ENCODE data around the gene RAB17.
"Not testable (repeated sequence)": the region's sequence is repeated elsewhere in the genome, so short reads cannot be mapped to it uniquely, and the experiment has no call there.

RAB17 gene

DNA sequence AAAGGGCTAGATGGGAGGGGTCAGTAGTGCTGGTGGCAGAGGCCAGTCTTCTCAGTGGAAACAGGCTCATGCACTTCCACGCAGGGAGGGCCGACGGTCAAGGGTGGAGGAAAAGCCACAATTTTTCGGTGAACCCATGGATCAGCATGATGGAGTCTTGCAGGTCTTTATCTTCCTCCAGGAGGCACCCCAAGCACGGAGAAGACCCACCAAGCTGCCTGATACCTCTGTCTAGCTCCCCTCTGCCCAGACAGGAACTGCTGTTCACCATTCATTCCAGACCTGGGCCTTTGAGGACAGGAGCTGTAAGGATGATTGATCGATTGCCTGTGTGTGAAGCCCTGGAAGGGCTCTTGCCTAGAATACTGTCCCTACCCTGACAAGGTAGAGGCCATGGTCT, 34.0 kb upstream of the RAB17 start:
- DNase-seq (ENCODE audit: low read depth in 2 of 2): no peak

GRCh38 chr2:237623428-237624403, 33.2 kb upstream of the RAB17 start:
- no peak for DNase-seq (ENCODE audit: low read depth in 2 of 2)

GRCh38 chr2:237618449-237618848, 27.9 kb upstream of the RAB17 start:
- no peak for DNase-seq (ENCODE audit: low read depth in 2 of 2)

DNA sequence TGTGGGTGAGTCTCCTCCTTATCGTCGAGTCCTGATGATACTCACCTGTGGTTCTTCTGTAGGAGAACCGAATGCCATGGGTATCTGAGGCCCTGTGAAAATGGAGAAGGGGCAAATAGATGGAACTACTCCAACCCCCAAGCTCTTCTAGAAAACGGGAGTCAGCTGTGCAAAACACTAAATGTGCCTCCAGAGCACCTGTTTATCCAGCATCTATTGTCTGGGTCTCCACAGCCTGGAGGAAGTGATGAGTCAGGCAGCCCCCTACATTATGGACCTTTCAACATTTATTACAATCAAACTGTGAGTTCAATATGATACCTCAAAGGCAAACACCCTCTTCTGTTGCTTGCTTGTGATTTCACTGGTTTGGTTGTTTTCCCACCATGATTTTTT, 27.1 kb upstream of the RAB17 start:
- DNase-seq (ENCODE audit: low read depth in 2 of 2): no peak

- DNase-seq (ENCODE audit: low read depth in 2 of 2): no peak
Observed at GRCh38 chr2:237616734-237617586, 26.4 kb upstream of the RAB17 start.

GRCh38 chr2:237616373-237616733, 25.8 kb upstream of the RAB17 start:
- DNase-seq (ENCODE audit: low read depth in 2 of 2): no peak

GRCh38 chr2:237615631-237616249, 25.2 kb upstream of the RAB17 start:
- no peak for DNase-seq (ENCODE audit: low read depth in 2 of 2)

DNA sequence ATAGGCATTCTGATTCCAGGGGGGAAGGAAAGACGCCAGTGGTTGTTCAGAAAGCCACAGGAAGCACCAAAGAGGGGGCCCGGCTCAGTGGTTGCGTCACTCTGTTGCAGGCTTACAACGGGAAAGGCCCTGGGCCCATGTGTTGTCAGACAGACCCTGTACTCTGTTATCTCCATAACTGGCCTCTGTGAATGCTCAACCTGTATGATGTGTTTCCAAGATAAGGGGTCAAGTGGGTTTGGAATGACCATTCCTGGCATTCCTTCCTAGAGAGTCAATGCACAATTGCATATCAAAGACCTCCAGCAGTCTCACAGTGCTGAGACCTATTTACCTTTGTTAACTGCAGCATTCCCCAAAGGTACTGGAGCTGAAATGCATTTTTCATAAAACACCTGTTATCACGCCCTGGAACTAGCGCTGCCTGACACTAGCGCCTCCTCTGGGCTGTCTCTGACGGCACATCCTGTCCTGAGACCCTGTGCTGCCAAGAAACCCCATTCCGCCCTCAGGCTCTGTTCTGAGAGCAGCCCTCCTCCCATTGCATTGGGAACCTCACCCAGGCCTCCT, 23.7 kb upstream of the RAB17 start:
- no peak for DNase-seq (ENCODE audit: low read depth in 2 of 2)

DNA sequence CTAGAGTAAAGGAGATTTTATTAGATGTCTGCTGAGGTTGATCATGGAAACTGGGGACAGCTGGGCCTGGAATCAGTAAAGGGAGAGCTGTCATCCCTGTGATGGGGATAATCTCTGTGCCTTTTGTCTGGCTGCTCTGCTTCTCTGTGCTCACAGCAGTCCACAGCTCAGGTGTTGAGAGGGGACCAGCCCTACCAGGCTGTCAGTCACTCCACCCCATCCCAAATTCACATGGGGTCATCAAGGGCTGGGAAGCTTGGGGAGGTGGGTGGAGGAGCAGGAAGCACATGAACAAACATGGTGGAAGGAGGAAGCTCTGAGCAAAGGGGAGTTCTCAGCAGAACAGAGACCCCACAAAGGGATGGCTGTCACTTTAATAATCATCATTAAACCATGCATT, 23.1 kb upstream of the RAB17 start:
- DNase-seq (ENCODE audit: low read depth in 2 of 2): no peak

DNA sequence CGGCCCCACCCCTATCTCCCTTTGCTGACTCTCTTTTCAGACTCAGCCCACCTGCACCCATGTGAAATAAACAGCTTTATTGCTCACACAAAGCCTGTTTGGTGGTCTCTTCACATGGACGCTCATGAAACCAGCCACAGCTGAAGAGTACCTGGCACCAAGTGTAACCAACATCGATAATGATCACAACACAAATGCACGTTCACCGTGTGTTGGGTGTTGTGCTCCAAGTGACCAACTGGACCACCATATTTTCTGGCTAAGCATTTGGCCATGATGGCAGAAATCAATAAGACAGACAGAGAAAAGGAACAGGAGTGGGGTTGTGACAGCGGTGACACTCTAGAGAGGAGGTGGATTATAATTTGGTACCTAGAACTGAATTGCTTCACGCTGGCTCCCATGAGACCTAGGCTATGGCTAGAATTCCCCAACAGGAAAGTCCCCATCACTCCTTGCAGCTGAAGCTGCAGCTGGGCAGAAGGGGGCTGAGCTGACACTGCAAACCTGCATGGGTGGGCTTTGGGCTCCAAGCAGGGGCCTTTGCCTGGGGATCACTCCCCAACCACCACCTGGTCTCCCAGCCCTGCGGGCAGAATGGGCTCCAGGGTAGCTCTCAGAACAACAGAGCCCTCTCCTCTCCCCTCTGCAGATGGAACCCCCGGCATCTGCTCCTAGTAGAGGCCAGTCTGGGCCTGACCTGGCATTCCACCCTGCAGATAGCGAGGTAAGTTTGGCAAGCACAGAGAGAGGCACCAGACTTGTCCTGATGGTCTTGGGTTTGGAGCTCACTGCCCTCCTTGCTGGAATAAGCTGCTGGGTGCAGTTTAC, 22.2 kb upstream of the RAB17 start:
- no peak for DNase-seq (ENCODE audit: low read depth in 2 of 2)

GRCh38 chr2:237606522-237606921, 16.0 kb upstream of the RAB17 start:
- DNase-seq (ENCODE audit: low read depth in 2 of 2): not testable (repeated sequence)

DNA sequence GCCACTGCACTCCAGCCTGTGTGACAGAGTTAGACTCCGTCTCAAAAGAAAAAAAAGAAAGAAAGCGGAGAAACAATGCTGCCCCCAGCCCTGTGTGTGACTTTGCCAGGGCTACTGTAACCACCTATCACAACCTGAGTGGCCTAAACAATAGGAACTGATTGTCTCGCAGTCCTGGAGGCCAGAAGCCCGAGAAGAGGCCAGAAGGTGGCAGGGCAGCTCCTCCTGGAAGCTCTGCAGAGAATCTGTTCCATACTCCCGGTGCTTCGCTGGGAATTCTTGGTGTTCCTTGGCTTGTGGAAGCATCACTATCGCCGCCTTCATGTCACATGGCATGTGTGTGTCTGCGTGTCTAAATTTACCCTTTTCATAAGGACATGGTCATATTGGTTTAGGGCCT, 14.4 kb upstream of the RAB17 start:
- DNase-seq (ENCODE audit: low read depth in 2 of 2): no peak

GRCh38 chr2:237604391-237604790, 13.9 kb upstream of the RAB17 start:
- no peak for DNase-seq (ENCODE audit: low read depth in 2 of 2)

DNA sequence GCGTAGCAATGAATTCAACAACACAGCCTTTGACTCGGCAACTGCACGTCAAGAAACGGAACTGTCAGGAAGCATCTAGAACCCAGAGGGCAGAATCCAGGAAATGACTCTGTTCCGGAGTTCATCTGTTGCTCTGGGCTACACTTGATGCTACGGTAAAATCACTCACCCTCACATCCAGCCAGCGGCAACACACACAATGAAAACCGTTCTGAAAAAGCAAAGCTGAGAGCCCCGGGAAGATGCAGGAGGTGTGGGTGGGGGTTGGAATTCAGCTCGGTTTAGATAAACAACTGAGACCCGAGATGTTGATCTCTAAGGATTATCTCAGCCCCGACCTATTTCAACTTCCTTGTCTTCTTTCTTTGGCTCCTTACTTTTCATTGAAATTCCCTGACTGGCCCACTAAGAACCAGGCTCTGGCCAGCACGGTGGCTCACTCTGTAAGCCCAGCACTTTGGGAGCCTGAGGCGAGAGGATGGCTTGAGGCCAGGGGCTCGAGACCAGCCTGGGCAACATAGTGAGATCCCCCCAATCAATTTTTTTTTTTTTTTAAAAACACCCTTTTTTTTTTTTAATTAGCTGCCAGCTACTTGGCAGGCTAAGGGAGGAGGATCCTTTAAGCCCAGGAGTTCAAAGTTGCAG, 13.3 kb upstream of the RAB17 start:
- peak; percentile 9 to 24 for DNase-seq (ENCODE audit: low read depth in 2 of 2)

GRCh38 chr2:237603049-237603717, 12.6 kb upstream of the RAB17 start:
- no peak for DNase-seq (ENCODE audit: low read depth in 2 of 2)

DNA sequence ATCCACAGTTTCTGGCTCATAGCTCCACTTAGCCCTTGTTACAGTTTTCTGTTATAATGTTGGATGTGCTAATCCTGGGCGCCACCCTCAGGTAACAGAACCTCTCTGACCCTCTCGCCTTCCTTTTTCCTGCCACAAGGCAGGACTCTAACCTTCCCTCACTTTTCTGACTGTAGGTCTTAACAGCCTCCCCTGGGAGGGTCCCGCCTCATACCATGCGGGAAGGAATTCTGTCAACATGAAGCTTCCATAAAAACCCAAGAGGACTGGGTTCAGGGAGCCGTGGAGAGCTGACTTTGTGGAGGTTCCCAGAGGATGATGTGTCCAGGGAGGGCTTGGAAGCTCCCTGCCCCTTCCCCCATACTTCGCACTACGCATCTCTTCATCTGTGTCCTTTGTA, 11.9 kb upstream of the RAB17 start:
- no peak for DNase-seq (ENCODE audit: low read depth in 2 of 2)

DNA sequence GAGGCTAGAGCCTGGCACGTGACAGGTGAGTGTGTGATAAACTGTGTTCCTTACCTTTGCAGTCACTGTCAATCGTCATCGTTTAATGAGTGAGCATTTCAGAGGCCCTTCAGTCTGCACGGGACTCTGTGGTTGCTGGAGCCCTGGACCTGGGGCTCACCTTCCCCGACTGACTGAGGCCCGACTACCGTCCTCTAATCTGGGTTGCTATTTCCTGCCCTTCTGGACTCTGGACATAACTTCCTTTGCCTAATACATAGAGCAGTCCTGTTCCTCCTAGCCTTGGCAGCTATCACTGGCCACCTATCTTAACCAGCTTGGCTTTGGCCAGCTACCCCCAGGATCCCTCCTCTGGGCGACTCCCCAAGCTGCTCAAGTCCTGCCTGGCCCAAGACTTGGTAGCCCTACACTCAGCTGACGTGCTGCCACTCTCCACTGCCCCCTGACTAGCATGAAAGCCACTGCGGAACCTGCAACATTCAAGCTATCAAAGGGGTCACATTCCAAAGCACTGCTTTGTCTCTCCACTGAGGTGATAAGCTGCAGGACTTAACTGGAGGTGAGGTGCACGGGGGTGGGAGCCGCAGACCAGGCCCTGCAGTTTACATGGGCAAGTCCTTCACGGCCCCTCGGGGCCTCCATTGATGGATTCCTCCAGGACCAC, 11.1 kb upstream of the RAB17 start:
- no peak for DNase-seq (ENCODE audit: low read depth in 2 of 2)

- DNase-seq (ENCODE audit: low read depth in 2 of 2): no peak
Observed at GRCh38 chr2:237600205-237600846, 9.8 kb upstream of the RAB17 start.
